Left renal pelvis (tissue), 4 donors: ENCODE data around the gene EMC6. TPM values are rescaled to one million over a fixed set of nuclear protein-coding genes. Genes with fewer than 3 reads are reported as not detected.
"Not testable (repeated sequence)": the region's sequence is repeated elsewhere in the genome, so short reads cannot be mapped to it uniquely, and the experiment has no call there.

Source experiments
- DNase-seq, 4 donors: peaks; one replicate each; pipeline ENCODE4 v3.0.0-alpha.2; 2013; ENCODE audit warnings: low read depth in 4 of 4, low spot score in 3 of 4
- polyA plus RNA-seq, 4 donors: library from polyadenylated mRNA; unstranded; fragments of 120-200 nt; gene quantifications; one replicate each; pipeline ENCODE4 v1.2.1, GENCODE V29; 2013; ENCODE audit not compliant: insufficient read length in 4 of 4

The EMC6 gene
- polyA plus RNA-seq, 4 donors = 16.9 to 36.5 (median 25.9) TPM

- no peak for DNase-seq
These were observed 11.0 kb downstream of the EMC6 start for GRCh38 chr17:3679531-3680126.

GRCh38 chr17:3681057-3681456 is 12.4 kb downstream of the EMC6 start:
- no peak for DNase-seq

DNA sequence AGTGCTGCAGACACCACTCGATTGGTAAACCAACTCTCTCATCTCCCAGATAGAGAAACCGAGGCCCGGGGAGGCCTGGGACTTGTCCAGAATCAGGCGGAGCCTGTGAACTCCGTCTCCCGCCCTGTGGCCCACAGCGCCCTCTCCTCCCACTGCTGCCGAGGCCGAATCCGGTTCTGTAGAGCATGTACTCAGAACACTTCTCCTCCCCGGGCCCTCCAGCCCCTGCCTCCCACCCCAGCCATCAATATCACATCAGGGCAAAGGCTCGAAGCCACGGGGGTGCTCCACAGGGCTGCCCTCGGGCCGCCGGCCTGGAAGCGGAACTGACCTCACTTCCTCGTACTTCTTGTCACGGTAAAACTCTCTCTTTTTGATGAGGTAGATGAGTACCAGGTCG is 13.0 kb downstream of the EMC6 start:
- no peak for DNase-seq

DNA sequence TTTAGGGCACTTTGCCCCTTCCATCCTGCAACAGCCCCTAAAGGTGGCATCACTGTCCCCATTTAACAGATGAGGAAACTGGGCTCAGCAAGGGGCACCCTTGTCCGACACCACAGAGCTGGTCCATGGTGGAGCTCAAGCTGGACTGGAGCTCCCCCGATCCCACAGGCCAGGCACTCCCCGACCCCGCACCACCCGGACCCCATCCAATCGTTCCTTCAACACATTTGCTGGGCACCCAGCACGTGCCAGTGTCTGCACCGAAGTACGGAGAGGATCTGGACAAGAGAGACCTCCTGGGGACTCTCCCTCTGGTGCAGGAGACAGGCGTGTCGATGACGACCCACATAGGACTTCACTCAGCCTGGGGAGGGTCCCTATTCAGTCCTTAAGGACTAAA is 13.4 kb downstream of the EMC6 start:
- DNase-seq = no peak

DNA sequence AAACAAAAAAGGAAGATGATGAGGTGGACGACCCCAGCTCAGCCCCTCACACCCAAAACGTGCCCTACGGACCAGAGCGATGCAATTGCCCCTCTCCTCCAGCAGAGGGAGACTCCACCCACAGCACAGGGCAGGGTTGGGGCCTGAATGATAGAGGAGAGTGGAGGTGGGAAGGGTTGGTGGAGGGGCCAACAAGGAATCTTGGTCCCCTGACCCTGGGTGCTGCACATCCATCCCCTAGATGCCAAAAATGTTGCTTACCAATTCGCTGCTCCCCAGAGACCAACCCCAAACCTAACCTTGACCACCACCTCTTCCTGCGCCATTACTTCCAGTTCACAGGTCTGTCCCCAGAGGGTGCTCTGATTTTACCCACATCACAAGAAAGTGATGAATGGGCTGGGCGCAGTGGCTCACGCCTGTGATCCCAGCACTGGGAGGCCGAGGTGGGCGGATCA is 14.5 kb downstream of the EMC6 start:
- DNase-seq = no peak

DNA sequence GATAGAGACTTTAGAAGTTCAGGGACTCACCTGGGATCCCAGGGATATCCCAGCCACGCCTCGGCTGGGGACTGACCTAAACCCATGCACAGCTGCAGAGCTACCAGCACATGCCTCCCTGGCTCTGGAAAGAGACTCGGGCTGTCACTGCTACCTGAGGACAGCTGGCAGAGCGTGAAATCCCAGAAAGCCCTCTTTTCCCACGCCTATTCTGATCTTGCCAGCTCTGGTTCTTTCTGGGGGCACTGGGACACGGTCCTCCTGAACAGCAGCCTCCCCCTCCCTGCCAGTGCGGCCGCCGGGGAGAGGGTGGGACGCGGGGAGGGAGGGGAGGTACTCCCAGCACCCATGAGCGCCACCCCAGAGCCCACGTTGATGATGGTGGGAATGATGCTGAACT is 16.6 kb downstream of the EMC6 start:
- DNase-seq = no peak

DNA sequence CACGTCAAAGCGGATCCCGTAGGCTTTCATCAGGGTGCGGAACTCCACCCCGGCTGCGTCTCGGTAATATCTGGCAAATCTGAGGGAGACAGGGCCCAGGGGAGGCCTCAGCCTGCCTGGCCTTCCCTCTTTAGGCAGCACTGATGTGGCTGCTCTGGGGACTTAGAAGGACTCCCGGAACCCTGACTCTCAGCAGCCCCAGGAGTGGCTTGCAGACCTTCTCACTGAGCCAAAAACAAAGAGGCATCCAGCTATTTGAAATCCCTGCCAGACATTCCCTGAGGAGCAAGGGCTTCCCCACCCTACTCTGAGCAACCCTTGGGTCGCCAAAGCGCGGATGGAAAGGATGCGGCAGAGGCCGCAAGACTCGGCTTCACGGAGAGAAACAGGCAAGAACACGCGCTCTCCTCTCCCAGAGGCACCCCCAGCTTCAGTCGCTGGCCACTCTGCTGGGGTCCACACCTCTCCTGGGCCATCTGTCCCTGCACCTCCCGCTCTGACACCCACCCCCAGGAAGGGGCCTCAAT is 19.5 kb downstream of the EMC6 start:
- no peak for DNase-seq

DNA sequence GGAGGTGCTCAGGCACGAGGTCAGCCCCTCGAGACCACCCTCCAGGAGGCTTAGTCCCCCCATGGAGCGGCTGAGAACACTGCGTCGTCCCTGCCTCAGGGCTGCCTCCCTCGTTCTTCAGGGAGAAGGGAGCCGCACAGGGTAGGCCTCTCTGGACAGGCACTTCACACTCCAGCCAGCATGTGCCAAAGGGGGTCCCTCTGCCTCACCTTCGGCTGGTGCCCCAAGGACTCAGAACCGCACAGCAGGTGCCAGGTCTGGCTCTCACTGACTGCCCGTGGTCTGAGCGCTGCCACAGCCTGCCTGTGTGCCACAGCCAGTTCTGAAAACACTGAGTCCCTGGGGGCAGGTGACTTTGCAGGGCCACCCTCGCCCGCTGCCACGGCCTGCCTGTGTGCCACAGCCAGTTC is 20.2 kb downstream of the EMC6 start:
- DNase-seq = no peak

DNA sequence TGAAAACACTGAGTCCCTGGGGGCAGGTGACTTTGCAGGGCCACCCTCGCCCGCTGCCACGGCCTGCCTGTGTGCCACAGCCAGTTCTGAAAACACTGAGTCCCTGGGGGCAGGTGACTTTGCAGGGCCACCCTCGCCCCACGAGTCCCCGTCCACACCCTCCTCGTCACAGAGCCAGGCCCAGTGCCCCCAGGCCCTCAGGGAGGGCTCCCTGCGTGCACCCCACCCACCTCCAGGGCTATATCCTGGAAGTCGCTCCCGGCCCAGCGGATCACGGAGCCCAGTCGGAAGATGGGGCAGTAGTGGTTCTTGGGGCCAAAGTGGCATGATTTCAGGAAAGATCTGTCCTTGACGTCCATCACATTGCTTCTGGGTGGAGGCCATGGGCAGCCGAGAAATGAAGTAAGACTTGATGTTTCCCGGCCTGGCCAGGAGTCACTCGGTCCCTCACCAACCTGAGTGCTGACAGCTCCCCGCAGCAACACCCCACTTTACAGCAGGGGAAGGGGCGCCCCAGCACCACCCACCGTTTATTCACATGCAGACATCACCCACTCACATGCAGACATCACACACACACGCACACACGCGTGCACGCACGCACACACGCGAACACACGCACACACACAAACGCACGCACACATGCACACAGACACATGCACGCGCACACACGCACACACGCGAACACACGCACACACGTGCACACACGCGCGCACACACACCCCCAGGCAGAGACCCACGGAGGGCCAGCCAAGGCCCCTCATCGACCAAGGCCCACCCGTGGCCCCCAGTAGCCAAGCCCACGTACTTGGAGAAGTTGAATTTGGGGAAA is 20.9 kb downstream of the EMC6 start:
- DNase-seq = no peak

DNA sequence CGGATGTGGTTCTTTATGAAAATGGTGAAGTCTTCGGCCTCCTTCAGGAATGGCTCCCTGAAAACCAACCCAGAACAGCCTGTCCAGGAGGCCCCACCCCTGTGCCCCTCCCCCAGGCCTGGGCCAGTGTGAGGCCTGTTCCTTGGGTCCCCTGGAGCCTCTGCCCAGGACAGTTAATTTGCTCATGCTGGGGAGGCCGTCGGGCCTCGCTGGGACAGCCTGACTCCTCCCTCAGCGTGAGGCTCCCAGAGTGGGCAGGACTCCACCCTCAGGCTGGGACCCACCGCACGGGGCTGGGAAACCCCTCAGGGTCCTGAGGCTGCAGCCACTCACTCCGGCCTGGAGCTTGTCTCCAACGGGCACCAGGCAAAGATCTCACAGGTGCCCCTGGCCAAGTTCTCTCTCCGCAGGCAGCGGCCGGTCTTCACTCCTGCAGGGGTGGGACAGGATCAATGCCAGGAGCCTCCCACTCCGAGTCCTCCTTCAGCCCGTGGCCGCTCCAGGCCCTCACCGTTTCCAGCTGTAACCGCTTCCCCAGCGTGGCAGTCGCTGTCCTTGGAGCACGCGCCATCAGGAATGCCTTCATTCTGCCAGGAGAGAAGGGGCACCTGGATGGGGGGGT is 21.6 kb downstream of the EMC6 start:
- no peak for DNase-seq

- no peak for DNase-seq
These were observed 23.0 kb downstream of the EMC6 start for GRCh38 chr17:3691617-3692067.

GRCh38 chr17:3692346-3692745 is 23.7 kb downstream of the EMC6 start:
- no peak for DNase-seq

GRCh38 chr17:3693141-3693540 is 24.5 kb downstream of the EMC6 start:
- no peak for DNase-seq

- DNase-seq = no peak
These were observed 25.2 kb downstream of the EMC6 start for GRCh38 chr17:3693829-3694231.

GRCh38 chr17:3695129-3695722 is 26.6 kb downstream of the EMC6 start:
- DNase-seq = no peak

DNA sequence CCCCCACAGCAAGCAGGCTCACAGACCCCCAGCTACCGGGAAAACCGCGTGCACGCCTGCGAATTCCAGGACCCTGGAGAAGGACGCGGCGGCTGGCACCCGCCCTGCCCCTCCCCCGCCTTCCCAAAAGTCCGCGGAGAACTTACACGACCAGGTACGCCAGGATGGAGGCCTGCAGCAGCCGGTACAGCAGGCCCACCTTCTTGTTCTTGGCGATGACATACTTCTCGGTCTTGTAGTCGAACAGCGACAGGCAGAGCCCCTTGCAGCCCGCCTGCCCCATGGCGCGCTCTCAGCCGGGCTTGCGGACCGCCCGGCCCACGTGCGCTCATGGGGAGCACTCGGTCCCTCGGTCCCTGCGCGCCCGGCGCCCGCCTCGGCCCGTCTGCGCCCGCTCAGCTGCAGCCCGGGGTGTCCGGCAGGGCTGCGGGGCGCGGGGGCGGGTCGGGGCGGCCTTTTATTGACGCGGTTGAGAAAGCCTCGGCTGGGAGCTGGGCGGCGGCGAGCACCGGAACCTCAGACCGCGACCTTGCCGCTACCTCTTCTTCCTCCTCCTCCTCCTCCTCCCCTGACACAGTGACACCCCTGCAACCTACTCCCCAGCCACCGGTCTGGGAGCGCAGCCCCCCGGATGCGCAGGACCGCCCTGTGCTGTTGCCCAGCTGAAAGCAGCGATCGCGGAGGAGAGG is 27.3 kb downstream of the EMC6 start, which contains the start of gene P2RX5:
TSS of gene P2RX5 (minus strand) at position 433 of the 689 bp plus-strand sequence. CDS start at position 283, 150 bp downstream.
- DNase-seq = no peak

DNA sequence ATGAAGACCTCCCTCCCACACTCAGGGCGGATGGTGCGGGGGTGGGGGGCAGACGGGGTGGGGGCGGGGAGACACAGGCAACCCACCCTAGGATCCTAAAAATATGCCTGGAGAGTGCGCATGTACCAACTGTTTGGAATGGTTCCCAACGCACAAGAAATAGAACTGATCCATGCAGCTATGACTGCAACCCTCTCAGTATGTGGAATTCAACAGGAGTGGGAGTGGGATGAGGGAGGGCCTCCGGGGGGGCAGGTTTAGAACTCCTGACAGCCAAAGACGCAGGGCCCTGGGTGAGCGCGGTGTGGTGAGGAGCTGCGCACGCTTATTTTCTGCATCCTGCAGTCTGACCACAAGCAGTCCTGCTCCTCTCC is 28.5 kb downstream of the EMC6 start:
- DNase-seq = no peak

GRCh38 chr17:3698139-3698538 is 29.5 kb downstream of the EMC6 start:
- no peak for DNase-seq

DNA sequence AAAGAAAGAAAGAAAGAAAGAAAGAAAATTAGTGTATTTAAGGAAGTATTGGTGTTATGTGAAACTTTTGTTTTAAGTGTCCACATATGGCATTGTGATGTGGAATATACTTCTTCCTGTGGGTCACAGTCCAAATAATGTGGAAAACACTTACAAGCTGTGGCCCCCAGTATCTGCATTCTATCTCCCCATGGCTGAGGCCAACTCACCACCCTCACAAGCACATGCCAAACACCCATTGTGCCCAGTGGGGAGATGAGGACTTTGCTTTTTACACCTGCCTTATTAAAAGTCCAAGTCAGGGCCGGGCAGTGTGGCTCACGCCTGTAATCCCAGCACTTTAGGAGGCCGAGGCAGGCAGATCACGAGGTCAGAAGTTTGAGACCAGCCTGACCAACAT is 31.3 kb downstream of the EMC6 start:
- no peak for DNase-seq

- DNase-seq = not testable (repeated sequence)
These were observed 33.5 kb downstream of the EMC6 start for GRCh38 chr17:3702041-3702539.
